DMS 273 treated with DMSO at 0.1 percent for 48 hours (cell line): ENCODE results near the gene OPRM1.

Experiments used
- DNase-seq: peaks from one replicate; lab custom pipeline; 2025; lab: John Stamatoyannopoulos, UW

OPRM1 gene

GRCh38 chr6:154206996-154207395, 168.0 kb downstream of the OPRM1 start:
- DNase-seq = no peak

- DNase-seq = no peak
Observed at GRCh38 chr6:154209555-154209954, 170.5 kb downstream of the OPRM1 start.

GRCh38 chr6:154210678-154211077, 171.6 kb downstream of the OPRM1 start:
- no peak for DNase-seq

- DNase-seq = no peak
Observed at GRCh38 chr6:154213782-154214181, 174.7 kb downstream of the OPRM1 start.

- DNase-seq = no peak
Observed at GRCh38 chr6:154218301-154218700, 179.3 kb downstream of the OPRM1 start.

GRCh38 chr6:154218787-154219186, 179.7 kb downstream of the OPRM1 start:
- no peak for DNase-seq

GRCh38 chr6:154219250-154219649, 180.2 kb downstream of the OPRM1 start:
- no peak for DNase-seq

GRCh38 chr6:154222716-154223115, 183.7 kb downstream of the OPRM1 start:
- no peak for DNase-seq

GRCh38 chr6:154223296-154223695, 184.3 kb downstream of the OPRM1 start:
- no peak for DNase-seq

GRCh38 chr6:154226461-154226860, 187.4 kb downstream of the OPRM1 start:
- DNase-seq = no peak

- no peak for DNase-seq
Observed at GRCh38 chr6:154227862-154228520, 189.0 kb downstream of the OPRM1 start.

GRCh38 chr6:154228521-154228905, 189.5 kb downstream of the OPRM1 start:
- no peak for DNase-seq

- DNase-seq = no peak
Observed at GRCh38 chr6:154229786-154230185, 190.7 kb downstream of the OPRM1 start.

- DNase-seq = no peak
Observed at GRCh38 chr6:154230393-154230792, 191.4 kb downstream of the OPRM1 start.

- DNase-seq = no peak
Observed at GRCh38 chr6:154230910-154231595, 192.0 kb downstream of the OPRM1 start.

GRCh38 chr6:154232013-154232910, 193.2 kb downstream of the OPRM1 start:
- no peak for DNase-seq

GRCh38 chr6:154233383-154233782, 194.3 kb downstream of the OPRM1 start:
- DNase-seq = no peak

- no peak for DNase-seq
Observed at GRCh38 chr6:154234019-154234772, 195.2 kb downstream of the OPRM1 start.

GRCh38 chr6:154236646-154237301, 197.7 kb downstream of the OPRM1 start:
- DNase-seq = no peak

- no peak for DNase-seq
Observed at GRCh38 chr6:154238831-154239230, 199.8 kb downstream of the OPRM1 start.

- no peak for DNase-seq
Observed at GRCh38 chr6:154239392-154239791, 200.4 kb downstream of the OPRM1 start.
